DMS 273 (cell line): Measurements from ENCODE around the gene ZNF160.
"Not testable (repeated sequence)": the region's sequence is repeated elsewhere in the genome, so short reads cannot be mapped to it uniquely, and the experiment has no call there.

Source experiments
- DNase-seq: peaks from one replicate; lab custom pipeline; 2025; ENCODE audit not compliant: unreplicated experiment; lab: John Stamatoyannopoulos, UW

Gene ZNF160

GRCh38 chr19:53103234-53104203 is at the start of gene ZNF160:
Gene ZNF160 (minus strand): TSS chr19:53103422. CDS start chr19:53086276, 17,146 bp downstream.
- DNase-seq = peak; percentile 99

- DNase-seq = no peak
These were observed 44.4 kb upstream of the ZNF160 start for GRCh38 chr19:53147645-53148044.

- DNase-seq = no peak
These were observed 37.1 kb upstream of the ZNF160 start for GRCh38 chr19:53140351-53140750.

DNA sequence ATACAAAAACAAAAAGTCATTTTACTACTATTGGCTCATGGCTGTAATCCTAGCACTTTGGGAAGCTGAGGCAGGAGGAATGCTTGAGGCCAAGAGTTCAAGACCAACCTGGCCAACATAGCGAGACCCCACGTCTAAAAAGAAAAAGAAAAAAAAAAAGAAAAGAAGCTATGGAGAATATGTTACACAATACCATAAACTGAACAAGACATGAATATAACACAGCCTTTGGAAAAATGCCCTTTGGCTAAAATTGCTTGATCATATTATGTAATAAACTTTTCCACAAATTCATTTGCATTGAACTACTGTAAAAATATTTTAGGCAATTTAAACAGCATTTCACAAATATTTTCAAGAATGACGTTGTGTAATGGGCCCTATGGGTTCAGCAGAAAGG is 33.2 kb upstream of the ZNF160 start:
- no peak for DNase-seq

DNA sequence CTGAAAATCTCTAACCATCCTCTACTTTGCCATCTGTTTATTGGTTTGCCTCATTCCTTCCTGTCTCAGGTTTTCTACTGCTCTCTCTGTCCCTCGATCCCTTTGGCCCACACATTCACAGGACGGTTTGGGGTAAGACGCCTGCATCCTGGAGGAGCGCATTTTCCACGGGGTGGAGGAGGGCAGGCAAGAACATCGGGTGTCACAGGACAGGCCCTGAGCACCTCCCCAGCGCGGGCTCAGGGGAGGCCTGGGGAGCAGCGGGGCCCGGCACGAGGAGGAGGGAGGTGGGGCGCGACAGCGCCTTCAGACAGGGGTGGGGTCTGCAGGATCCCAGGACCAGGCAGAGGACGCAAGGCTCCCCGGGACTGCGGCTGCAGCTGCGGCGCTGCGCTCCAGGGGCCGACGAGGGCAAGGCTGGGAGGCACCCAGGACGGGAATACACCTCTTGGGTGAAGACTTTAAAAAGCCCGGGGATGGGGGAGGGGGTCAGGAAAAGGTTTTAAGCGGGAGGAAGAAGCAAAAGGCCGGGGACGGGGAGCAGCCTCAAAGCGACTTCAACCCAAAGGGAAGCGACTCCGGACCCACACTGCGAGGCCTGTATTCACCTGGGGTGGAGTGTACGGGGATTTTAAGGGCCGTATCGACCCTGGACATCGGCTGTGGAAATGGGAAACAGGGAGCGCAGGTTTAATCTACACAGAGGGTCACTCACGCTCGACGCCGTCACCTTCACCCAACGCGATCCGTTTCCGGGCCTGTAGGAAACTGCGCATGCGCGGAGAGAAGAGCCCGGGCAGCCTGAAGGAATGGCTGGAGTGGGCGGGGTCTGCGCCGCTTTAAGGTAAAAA is 29.1 kb upstream of the ZNF160 start, which contains the start of gene ZNF415:
TSS of gene ZNF415 (minus strand) at position 770 of the 851 bp plus-strand sequence. CDS start 10,234 bp downstream, outside the sequence.
- DNase-seq = peak; percentile 93

DNA sequence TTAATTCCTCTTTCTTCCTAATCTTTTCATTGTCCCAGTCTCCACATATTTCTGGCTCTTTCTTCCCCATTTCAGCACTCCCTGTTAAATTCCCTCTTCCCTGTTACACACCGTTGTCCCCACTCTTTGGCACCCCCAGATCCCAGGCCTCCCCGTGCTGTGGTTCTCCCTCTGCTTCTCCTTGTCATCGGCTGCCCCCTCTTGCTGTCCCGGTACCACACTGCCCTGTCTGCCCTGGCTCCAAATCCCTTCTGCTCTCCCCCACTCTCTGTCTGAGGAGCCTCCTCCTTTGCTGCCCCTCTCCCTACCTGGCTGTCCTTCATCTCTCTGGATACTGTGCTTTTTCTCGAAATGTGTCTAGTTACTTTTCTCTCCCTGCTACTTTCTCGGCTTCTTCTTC is 28.5 kb upstream of the ZNF160 start:
- no peak for DNase-seq

- DNase-seq = no peak
These were observed 27.9 kb upstream of the ZNF160 start for GRCh38 chr19:53131085-53131590.

DNA sequence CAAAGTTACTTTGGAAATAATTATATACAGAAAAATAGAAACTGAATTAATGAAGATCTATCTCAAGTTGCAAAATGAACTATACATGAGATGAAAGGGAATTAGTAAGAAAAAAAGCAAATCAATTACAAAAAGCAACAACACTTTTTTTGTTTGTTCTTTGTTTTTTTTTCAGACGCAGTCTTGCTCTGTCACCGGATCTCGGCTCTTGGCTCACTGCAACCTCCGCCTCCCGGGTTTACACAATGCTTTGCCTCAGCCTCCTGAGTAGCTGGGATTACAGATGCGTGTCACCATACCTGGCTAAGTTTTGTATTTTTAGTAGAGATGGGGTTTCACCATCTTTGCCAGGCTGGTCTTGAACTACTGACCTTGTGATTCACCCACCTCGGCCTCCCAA is 27.3 kb upstream of the ZNF160 start:
- no peak for DNase-seq

DNA sequence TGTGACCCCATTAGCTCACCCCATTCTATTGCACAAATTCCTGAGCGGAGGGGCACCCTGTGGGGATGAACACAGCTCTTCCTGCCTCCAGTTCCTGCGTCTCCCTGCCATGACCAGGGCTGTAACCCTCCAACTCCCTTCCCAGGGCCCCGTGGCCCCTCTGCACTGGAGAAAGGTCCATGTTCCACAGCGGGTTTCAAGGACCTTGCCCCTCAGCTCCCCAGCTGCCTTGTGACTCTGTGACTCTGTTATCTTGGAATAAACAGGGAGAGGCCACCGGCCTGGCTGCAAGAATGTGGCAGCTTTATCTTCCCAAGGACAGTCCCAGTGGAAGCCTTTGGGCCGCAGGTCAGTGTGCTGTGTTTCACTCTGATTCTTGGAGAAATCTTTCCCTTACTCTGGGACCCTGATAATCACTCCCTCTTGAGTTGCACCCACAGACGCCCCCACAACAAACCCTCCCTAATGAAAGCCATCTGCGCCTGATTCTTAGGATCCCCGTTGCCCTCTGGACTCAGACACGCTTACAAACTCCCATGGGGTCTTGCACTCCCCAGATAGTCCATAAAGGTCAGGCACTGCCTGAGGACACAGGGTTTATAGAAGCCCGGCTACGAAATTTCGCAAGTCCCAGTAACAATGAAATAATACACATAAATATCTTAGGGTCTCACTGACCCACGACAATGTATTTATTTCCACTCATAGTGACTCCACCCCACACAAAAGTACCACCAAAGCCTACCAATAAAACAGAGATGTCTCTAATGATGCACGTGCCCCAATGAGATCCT is 23.7 kb upstream of the ZNF160 start:
- not testable (repeated sequence) for DNase-seq

DNA sequence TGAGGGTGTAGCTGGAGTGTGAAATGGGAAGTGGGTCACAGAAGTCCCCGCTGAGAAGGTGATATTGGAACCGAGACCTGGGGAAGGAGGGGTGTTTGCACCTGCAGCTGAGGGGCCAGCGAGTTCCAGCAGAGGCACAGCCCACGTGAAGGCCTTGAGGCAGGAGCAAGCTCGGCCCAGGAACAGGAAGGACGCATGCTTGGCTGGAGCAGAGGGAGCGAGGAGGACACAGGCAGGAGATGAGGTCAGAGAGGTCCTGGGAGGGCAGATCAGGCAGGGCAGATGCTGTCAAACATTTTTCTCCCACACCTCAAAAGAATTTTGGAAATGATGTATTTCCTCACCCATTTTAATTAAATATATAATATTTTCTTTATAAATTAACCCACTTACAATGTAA is 20.2 kb upstream of the ZNF160 start:
- no peak for DNase-seq

DNA sequence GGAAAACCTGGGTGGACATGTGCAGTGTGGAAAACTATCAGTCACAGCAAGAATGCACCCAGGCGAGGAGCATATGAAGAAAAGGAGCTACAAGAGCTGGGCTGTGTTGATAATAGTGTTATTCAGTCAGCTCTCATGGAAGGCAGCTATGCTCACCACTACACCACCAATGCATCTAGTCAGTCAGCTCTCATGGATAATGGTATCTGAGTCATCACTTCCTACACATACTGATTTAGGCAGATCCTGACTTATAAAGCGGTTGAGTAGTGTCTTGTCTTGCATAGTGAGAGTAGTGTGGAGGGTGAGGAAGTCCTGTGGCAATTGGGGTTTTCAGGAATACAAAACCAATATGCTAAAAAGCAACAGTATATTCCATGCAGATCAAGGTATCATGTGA is 9.1 kb upstream of the ZNF160 start:
- DNase-seq = no peak

GRCh38 chr19:53109527-53109926 is 6.3 kb upstream of the ZNF160 start:
- DNase-seq = no peak

DNA sequence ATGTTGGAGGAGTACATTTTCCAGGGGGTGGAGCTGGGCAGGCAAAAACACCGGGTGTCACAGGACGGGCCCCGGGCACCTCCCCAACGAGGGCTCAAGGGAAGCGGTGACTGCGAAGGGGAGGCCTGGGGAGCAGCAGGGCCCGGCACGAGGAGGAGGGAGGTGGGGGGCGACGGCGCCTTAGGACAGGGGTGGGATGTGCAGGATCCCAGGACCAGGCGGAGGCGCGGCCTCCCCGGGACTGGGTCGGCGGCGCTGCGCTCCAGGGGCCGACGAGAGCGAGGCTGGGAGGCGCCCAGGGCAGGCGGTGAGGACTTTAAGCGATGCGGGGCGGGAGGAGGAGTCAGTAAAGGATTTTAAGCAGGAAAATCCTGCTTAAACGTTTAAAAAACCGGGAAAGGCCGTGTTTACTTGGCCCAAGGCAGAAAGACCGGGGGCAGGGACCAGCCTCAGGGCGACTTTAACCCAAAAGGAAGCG is 427 bp downstream of the ZNF160 start:
- peak; percentile 74 for DNase-seq

DNA sequence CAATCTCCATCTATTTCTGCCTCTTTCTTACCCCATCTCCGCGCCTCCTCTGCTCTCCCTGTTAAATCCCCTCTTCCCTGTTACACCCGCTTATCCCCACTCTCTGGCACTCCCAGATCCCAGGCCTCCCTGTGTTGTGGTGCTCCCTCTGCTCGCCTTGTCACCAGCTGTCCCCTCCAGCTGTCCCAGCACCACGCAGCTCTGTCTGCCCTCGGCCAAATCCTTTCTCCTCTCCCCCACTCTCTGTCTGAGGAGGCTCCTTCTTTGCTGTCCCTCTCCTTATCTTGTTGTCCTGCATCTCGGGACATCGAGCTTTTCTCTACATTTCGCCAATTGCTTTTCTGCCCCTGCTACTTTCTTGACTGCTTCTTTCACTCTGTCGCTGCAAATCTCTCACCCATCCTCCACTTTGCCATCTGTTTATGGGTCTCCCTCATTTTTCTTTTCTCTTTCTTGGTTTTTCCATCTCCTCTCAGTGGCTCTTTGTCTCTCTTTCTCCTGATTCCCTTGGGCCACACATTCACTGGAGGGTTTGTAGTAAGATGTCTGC is 941 bp downstream of the ZNF160 start:
- peak; percentile 66 for DNase-seq

DNA sequence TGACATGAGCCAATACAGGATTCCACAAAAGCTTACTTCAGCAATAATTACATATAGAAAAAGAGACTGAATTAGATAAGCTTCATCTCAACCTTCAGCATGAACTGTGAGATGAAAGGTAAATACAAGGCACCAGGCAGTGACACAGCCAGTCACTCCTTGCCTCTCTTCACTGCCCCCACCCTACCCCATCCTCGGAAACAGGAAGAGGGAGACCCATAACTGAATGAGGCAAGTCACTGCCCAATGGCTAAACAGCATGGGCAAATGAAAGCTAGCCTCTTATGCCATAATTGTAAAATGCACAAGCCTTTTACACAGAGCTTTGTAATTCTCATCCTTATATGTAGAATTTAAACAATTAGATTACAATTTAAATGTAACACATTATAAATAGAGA is 1.7 kb downstream of the ZNF160 start:
- peak; percentile 14 for DNase-seq

- DNase-seq = not testable (repeated sequence)
These were observed 4.7 kb downstream of the ZNF160 start for GRCh38 chr19:53098570-53098969.

- DNase-seq = not testable (repeated sequence)
These were observed 6.1 kb downstream of the ZNF160 start for GRCh38 chr19:53096982-53097690.

DNA sequence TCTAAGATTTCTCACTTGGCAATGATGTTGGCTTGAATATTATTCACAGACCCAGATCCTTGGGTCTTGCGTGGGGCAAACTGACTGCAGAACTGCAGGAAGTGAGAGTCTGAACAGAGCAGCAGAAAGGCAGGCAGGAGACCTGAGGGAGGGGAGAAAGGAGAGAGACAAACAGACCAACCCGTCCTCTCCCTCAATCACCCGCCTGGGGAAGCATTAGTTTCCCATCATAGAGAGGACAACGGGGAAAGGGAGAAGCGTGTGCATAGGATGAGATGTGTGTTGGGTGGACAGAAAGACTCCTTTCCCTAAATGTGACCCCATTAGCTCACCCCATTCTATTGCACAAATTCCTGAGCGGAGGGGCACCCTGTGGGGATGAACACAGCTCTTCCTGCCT is 6.6 kb downstream of the ZNF160 start:
- not testable (repeated sequence) for DNase-seq

DNA sequence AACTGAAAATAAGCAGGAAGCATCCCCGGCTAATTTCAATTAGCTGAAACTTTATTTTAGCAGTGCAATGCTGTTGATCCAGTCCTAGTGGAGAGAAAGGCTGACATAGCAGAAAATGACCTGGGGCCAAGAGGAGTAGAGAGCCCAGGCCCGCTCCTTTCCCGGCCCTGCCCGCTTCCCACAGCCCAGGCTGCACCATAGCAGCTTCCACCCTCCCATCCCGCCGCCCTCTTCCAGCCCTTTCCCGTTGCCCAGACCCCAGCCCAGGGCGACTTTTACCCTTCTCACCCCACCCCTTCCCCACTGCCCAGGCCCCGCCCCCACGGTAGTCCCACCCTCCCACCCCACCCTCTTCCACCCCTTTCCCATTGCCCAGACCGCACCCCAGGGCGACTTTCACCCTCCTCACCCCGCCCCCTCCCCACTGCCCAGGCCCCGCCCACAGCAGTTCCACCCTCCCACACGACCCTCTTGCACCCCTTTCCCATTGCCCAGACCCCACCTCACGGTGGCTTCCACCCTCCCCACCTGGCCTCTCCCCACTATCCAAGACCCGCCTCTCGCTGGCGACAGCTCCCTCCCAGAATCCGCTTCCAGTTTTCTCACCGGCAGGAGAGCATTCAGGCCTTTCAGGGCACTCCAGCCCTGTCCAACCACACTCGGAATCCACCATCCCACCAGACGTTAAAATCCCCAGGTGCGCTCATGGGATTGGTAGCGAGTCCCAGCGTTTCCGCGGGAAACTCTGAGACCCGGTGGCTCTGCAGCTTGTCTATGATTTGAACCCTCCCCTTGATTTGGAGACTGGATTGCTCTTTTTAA is 8.3 kb downstream of the ZNF160 start:
- no peak for DNase-seq
